GM23338 (cell line): ENCODE results near the gene GALNT7. TPM values are rescaled to one million over a fixed set of nuclear protein-coding genes. Genes with fewer than 3 reads are reported as not detected.
A peak's percentile ranks its signal among the peaks of the same experiment; 100 is the strongest.

ENCODE experiments used
- ATAC-seq: fragments of 200-7000 bp; cut with Tn5 transposase; 3 replicates; pipeline ENCODE4 v1.9.1; 2020
- DNase-seq: peaks from one replicate; pipeline ENCODE4 v3.0.0-alpha.2; 2015; ENCODE audit warnings: low spot score
- H2AFZ ChIP-seq: fragments of 200-600 bp; sonication (generic); 2 replicates; pipeline ENCODE4 v1.8.0; 2016; ENCODE audit warnings: antibody characterized with exemption, mild to moderate bottlenecking, moderate library complexity
- H3F3A ChIP-seq: fragments of 200-600 bp; sonication (generic); replicated peaks from 2 replicates; pipeline ENCODE4 v1.8.0; 2017; ENCODE audit warnings: antibody characterized with exemption, mixed run types, low read depth
- H3K27ac ChIP-seq: fragments of 200-600 bp; sonication (generic); 2 replicates; pipeline ENCODE4 v1.6.1; 2016; ENCODE audit warnings: low read depth
- H3K27me3 ChIP-seq: fragments of 200-600 bp; sonication (generic); 2 replicates; pipeline ENCODE4 v1.8.0; 2016; ENCODE audit warnings: mild to moderate bottlenecking, mixed run types, moderate library complexity; ENCODE audit not compliant: insufficient read depth
- H3K36me3 ChIP-seq: fragments of 200-600 bp; sonication (generic); 2 replicates; pipeline ENCODE4 v1.8.0; 2016; ENCODE audit warnings: mild to moderate bottlenecking; ENCODE audit not compliant: insufficient read depth
- H3K4me1 ChIP-seq: fragments of 200-600 bp; sonication (generic); 2 replicates; pipeline ENCODE4 v1.8.0; 2016; ENCODE audit warnings: mild to moderate bottlenecking, moderate library complexity; ENCODE audit not compliant: insufficient read depth
- H3K4me2 ChIP-seq: fragments of 200-600 bp; sonication (generic); 2 replicates; pipeline ENCODE4 v1.7.1; 2017; ENCODE audit warnings: mixed run types
- H3K4me3 ChIP-seq: fragments of 200-600 bp; sonication (generic); 2 replicates; pipeline ENCODE4 v1.6.1; 2016; ENCODE audit warnings: mixed run types
- H3K79me2 ChIP-seq: fragments of 200-600 bp; sonication (generic); replicated peaks from 2 replicates; pipeline ENCODE4 v1.8.0; 2017; ENCODE audit warnings: mild to moderate bottlenecking; ENCODE audit not compliant: insufficient read depth
- H3K9me2 ChIP-seq: fragments of 200-600 bp; sonication (generic); 2 replicates; pipeline ENCODE4 v1.8.0; 2017; ENCODE audit not compliant: insufficient read depth
- H4K20me1 ChIP-seq: fragments of 200-600 bp; sonication (generic); replicated peaks from 2 replicates; pipeline ENCODE4 v1.8.0; 2017; ENCODE audit warnings: mild to moderate bottlenecking; ENCODE audit not compliant: insufficient read depth
- H3K27ac Mint-ChIP-seq: 2 replicates; pipeline ENCODE4 v1.8.0; 2020; ENCODE audit warnings: inconsistent platforms, mild to moderate bottlenecking, moderate library complexity, mixed read lengths
- H3K27me3 Mint-ChIP-seq: 3 replicates; pipeline ENCODE4 v1.8.0; 2022; ENCODE audit warnings: low read depth, mild to moderate bottlenecking, moderate library complexity, mixed read lengths, inconsistent platforms; ENCODE audit not compliant: insufficient read depth, poor library complexity
- H3K36me3 Mint-ChIP-seq: 3 replicates; pipeline ENCODE4 v1.8.0; 2021; ENCODE audit warnings: low read depth, mild to moderate bottlenecking, inconsistent platforms, moderate library complexity, mixed read lengths
- H3K4me1 Mint-ChIP-seq: 3 replicates; pipeline ENCODE4 v1.8.0; 2020; ENCODE audit warnings: mild to moderate bottlenecking, inconsistent platforms, mixed read lengths
- H3K4me3 Mint-ChIP-seq: 3 replicates; pipeline ENCODE4 v1.8.0; 2021; ENCODE audit warnings: moderate library complexity, mild to moderate bottlenecking, inconsistent platforms, mixed read lengths
- H3K9me3 Mint-ChIP-seq: 3 replicates; pipeline ENCODE4 v1.8.0; 2020; ENCODE audit warnings: moderate library complexity, mild to moderate bottlenecking, inconsistent platforms, mixed read lengths
- EZH2 ChIP-seq: fragments of 200-600 bp; sonication (generic); IDR thresholded peaks from one replicate; pipeline ENCODE4 v1.8.0; 2017; ENCODE audit warnings: antibody characterized with exemption, mild to moderate bottlenecking, low read depth; ENCODE audit not compliant: unreplicated experiment
- EZH2phosphoT487 ChIP-seq: fragments of 200-600 bp; sonication (generic); IDR thresholded peaks from one replicate; pipeline ENCODE4 v1.8.1; 2018; ENCODE audit warnings: antibody characterized with exemption; ENCODE audit not compliant: unreplicated experiment
- NANOG ChIP-seq: IDR thresholded peaks from 2 replicates; pipeline ENCODE4 v1.6.1; 2016; ENCODE audit warnings: antibody characterized with exemption, borderline replicate concordance
- POLR2AphosphoS5 ChIP-seq: IDR thresholded peaks from 2 replicates; pipeline ENCODE4 v1.6.1; 2016; ENCODE audit warnings: antibody characterized with exemption, low read depth
- polyA plus RNA-seq: library from polyadenylated mRNA; unstranded; fragments of >200 nt; fragmentation: Nextera tagmentation; extraction: Ambion mirVana; gene quantifications from 2 replicates; pipeline ENCODE4 v1.2.1, GENCODE V29; 2016
- total RNA-seq: library from RNA; depleted of rRNA; stranded (reverse); fragments of >200 nt; shearing (Covaris generic); gene quantifications from 2 replicates; pipeline ENCODE4 v1.2.3, GENCODE V29; 2014
- TF ChIP-seq, protein P1 (sequence below): fragments of 250-450 bp; sonication (Bioruptor Pico); IDR thresholded peaks from 2 replicates; pipeline ENCODE4 v1.5.0; 2020; ENCODE audit warnings: mild to moderate bottlenecking, moderate library complexity
- TF ChIP-seq, protein P2 (sequence below), 2 experiments: fragments of 200-600 bp in 1 of 2; sonication (generic) in 1 of 2; conservative IDR thresholded peaks; 2 replicates each; pipeline versions ENCODE4 v1.5.1 to v1.6.1; 2016 to 2017; ENCODE audit warnings: antibody characterized with exemption in 2 of 2, low read depth in 2 of 2, mild to moderate bottlenecking in 2 of 2, moderate library complexity in 1 of 2
- TF ChIP-seq, protein P3 (sequence below): IDR thresholded peaks from one replicate; pipeline ENCODE4 v1.6.1; 2018; ENCODE audit warnings: antibody characterized with exemption; ENCODE audit not compliant: unreplicated experiment

Gene GALNT7
- total and polyA plus RNA-seq, 2 experiments from 2014 or later: 31.8 to 72.2 TPM

DNA sequence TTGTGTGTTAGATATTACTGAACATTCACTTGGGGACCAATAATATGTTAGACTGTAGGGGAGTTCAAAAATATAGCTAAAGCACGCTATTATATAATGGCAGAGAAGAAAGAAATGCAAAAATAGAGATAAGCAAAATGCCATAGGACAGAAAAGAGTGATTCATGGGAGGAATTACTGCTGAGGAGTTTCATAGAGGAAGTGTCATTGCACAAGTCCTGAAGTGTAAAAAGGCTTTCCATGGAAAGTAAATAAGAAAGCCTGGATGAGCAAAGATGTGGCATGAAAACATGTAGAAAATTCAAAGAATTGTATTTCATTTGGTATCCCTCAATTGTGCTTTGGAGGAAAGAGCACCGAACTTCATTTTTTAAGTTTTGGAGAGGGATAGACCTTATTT is 151.1 kb downstream of the GALNT7 start:
- H2AFZ ChIP-seq: no peak overlapping the region
- no peaks in the 10 kb centered on the region for H3F3A ChIP-seq
- TF ChIP-seq, protein P1, sequence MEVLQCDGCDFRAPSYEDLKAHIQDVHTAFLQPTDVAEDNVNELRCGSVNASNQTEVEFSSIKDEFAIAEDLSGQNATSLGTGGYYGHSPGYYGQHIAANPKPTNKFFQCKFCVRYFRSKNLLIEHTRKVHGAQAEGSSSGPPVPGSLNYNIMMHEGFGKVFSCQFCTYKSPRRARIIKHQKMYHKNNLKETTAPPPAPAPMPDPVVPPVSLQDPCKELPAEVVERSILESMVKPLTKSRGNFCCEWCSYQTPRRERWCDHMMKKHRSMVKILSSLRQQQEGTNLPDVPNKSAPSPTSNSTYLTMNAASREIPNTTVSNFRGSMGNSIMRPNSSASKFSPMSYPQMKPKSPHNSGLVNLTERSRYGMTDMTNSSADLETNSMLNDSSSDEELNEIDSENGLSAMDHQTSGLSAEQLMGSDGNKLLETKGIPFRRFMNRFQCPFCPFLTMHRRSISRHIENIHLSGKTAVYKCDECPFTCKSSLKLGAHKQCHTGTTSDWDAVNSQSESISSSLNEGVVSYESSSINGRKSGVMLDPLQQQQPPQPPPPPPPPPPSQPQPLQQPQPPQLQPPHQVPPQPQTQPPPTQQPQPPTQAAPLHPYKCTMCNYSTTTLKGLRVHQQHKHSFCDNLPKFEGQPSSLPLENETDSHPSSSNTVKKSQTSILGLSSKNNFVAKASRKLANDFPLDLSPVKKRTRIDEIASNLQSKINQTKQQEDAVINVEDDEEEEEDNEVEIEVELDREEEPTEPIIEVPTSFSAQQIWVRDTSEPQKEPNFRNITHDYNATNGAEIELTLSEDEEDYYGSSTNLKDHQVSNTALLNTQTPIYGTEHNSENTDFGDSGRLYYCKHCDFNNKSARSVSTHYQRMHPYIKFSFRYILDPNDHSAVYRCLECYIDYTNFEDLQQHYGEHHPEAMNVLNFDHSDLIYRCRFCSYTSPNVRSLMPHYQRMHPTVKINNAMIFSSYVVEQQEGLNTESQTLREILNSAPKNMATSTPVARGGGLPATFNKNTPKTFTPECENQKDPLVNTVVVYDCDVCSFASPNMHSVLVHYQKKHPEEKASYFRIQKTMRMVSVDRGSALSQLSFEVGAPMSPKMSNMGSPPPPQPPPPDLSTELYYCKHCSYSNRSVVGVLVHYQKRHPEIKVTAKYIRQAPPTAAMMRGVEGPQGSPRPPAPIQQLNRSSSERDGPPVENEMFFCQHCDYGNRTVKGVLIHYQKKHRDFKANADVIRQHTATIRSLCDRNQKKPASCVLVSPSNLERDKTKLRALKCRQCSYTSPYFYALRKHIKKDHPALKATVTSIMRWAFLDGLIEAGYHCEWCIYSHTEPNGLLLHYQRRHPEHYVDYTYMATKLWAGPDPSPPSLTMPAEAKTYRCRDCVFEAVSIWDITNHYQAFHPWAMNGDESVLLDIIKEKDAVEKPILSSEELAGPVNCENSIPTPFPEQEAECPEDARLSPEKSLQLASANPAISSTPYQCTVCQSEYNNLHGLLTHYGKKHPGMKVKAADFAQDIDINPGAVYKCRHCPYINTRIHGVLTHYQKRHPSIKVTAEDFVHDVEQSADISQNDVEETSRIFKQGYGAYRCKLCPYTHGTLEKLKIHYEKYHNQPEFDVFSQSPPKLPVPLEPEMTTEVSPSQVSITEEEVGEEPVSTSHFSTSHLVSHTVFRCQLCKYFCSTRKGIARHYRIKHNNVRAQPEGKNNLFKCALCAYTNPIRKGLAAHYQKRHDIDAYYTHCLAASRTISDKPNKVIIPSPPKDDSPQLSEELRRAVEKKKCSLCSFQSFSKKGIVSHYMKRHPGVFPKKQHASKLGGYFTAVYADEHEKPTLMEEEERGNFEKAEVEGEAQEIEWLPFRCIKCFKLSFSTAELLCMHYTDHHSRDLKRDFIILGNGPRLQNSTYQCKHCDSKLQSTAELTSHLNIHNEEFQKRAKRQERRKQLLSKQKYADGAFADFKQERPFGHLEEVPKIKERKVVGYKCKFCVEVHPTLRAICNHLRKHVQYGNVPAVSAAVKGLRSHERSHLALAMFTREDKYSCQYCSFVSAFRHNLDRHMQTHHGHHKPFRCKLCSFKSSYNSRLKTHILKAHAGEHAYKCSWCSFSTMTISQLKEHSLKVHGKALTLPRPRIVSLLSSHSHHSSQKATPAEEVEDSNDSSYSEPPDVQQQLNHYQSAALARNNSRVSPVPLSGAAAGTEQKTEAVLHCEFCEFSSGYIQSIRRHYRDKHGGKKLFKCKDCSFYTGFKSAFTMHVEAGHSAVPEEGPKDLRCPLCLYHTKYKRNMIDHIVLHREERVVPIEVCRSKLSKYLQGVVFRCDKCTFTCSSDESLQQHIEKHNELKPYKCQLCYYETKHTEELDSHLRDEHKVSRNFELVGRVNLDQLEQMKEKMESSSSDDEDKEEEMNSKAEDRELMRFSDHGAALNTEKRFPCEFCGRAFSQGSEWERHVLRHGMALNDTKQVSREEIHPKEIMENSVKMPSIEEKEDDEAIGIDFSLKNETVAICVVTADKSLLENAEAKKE: no peak
- TF ChIP-seq EZH2: no peak
- TF ChIP-seq POLR2AphosphoS5: no peak
- TF ChIP-seq, protein P2, sequence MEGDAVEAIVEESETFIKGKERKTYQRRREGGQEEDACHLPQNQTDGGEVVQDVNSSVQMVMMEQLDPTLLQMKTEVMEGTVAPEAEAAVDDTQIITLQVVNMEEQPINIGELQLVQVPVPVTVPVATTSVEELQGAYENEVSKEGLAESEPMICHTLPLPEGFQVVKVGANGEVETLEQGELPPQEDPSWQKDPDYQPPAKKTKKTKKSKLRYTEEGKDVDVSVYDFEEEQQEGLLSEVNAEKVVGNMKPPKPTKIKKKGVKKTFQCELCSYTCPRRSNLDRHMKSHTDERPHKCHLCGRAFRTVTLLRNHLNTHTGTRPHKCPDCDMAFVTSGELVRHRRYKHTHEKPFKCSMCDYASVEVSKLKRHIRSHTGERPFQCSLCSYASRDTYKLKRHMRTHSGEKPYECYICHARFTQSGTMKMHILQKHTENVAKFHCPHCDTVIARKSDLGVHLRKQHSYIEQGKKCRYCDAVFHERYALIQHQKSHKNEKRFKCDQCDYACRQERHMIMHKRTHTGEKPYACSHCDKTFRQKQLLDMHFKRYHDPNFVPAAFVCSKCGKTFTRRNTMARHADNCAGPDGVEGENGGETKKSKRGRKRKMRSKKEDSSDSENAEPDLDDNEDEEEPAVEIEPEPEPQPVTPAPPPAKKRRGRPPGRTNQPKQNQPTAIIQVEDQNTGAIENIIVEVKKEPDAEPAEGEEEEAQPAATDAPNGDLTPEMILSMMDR (conservative IDR thresholded peaks at IDR 0.05; ENCODE audit: low read depth in 2 of 2): no peak
- TF ChIP-seq NANOG: no peak
- TF ChIP-seq EZH2phosphoT487: no peak
- TF ChIP-seq, protein P3, sequence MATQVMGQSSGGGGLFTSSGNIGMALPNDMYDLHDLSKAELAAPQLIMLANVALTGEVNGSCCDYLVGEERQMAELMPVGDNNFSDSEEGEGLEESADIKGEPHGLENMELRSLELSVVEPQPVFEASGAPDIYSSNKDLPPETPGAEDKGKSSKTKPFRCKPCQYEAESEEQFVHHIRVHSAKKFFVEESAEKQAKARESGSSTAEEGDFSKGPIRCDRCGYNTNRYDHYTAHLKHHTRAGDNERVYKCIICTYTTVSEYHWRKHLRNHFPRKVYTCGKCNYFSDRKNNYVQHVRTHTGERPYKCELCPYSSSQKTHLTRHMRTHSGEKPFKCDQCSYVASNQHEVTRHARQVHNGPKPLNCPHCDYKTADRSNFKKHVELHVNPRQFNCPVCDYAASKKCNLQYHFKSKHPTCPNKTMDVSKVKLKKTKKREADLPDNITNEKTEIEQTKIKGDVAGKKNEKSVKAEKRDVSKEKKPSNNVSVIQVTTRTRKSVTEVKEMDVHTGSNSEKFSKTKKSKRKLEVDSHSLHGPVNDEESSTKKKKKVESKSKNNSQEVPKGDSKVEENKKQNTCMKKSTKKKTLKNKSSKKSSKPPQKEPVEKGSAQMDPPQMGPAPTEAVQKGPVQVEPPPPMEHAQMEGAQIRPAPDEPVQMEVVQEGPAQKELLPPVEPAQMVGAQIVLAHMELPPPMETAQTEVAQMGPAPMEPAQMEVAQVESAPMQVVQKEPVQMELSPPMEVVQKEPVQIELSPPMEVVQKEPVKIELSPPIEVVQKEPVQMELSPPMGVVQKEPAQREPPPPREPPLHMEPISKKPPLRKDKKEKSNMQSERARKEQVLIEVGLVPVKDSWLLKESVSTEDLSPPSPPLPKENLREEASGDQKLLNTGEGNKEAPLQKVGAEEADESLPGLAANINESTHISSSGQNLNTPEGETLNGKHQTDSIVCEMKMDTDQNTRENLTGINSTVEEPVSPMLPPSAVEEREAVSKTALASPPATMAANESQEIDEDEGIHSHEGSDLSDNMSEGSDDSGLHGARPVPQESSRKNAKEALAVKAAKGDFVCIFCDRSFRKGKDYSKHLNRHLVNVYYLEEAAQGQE: no peak
- H3K9me2 ChIP-seq: no peaks in the 10 kb centered on the region
- H3K4me1 ChIP-seq: peaks cover 22% of the 10 kb centered on the region
- no peak overlapping the region for H3K4me3 Mint-ChIP-seq
- no peak overlapping the region for H3K4me2 ChIP-seq
- no peaks in the 10 kb centered on the region; the same call in 1 of the 2 replicates for H3K36me3 ChIP-seq
- peaks cover 2% of the 10 kb centered on the region for H3K27me3 Mint-ChIP-seq
- H3K4me1 Mint-ChIP-seq: peaks cover 25% of the 10 kb centered on the region; the same call in 2 of the 3 replicates
- no peaks in the 10 kb centered on the region for H4K20me1 ChIP-seq
- peak overlapping the region; percentile 37 for H3K27ac Mint-ChIP-seq
- H3K9me3 Mint-ChIP-seq: no peaks in the 10 kb centered on the region
- peaks cover 21% of the 10 kb centered on the region; the same call in 2 of the 3 replicates for H3K36me3 Mint-ChIP-seq
- H3K4me3 ChIP-seq: no peak overlapping the region
- no peaks in the 10 kb centered on the region for H3K79me2 ChIP-seq
- H3K27ac ChIP-seq: no peak overlapping the region
- ATAC-seq: no peak
- H3K27me3 ChIP-seq: no peaks in the 10 kb centered on the region
- no peak for DNase-seq
